ENCODE results near the gene CHST9. TPM values are rescaled to one million over a fixed set of nuclear protein-coding genes. Genes with fewer than 3 reads are reported as not detected.

The CHST9 gene
- total and polyA plus RNA-seq, 2 donors (not counting 3 experiments of a cell fraction or from before 2014, with no cell fraction given) = not detected

DNA sequence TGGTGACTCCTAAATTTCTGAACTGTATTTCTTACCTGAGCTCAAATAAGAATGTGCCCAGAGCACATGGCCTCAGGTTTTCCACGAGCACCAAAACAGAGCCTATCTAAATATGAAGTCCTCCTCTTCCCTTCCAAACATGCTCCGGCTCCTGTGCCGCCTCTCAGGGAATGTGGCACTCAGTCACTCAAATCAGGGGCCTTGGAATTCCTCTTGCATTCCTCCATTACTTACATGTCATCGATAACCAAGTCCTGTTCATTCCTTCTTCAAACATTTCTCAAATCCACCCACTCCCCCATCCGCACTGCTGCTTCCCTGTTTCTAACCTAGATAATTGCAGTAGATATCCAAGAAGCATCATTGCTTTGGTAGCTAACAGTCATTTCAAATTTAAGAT is 151.4 kb downstream of the CHST9 start:
- Histone ChIP-seq H3K9me1 (replicated peaks; ENCODE audit: control insufficient read depth, extremely low read depth, insufficient read depth, low read length) (no peaks in the 10 kb centered on the region), H3K9ac (replicated peaks; ENCODE audit: extremely low read depth, insufficient read depth, low read length) (no peak overlapping the region), H3K27me3 (ENCODE audit: control insufficient read depth in 2 of 2, insufficient read depth in 2 of 2, low read length in 2 of 2) (no peaks in the 10 kb centered on the region), H4K20me1 (replicated peaks; ENCODE audit: control insufficient read depth, extremely low read depth, insufficient read depth, low read length) (no peaks in the 10 kb centered on the region), H3K27ac (ENCODE audit: insufficient read depth, low read depth, low read length) (no peak overlapping the region), H3K4me3 (replicated peaks in 1 of 3; ENCODE audit: insufficient read depth in 1 of 3, low read depth in 1 of 3, low read length in 3 of 3) (no peak overlapping the region), H3K9me3 (replicated peaks; ENCODE audit: control insufficient read depth, insufficient read depth, low read length) (no peaks in the 10 kb centered on the region), H3K36me3 (ENCODE audit: control insufficient read depth in 2 of 2, extremely low read depth in 1 of 2, insufficient read depth in 2 of 2, low read length in 2 of 2) (no peaks in the 10 kb centered on the region), H3K79me2 (ENCODE audit: control insufficient read depth, insufficient read depth, low read length) (no peaks in the 10 kb centered on the region), H3K4me2 (ENCODE audit: insufficient read depth, low read length) (no peak overlapping the region), H2AFZ (ENCODE audit: low read depth, low read length) (no peak overlapping the region), H3K4me1 (ENCODE audit: control insufficient read depth, extremely low read depth, insufficient read depth, low read length) (no peaks in the 10 kb centered on the region)
- dilution Hi-C loops (cut with MboI; ENCODE audit: extremely low pct_ligation_motif_present, low sequenced_read_pairs) = no loop called here
- ChIA-PET POLR2A (no interaction called here), CTCF (no interaction called here)
- DNase-seq (ENCODE audit: low read depth, low spot score) = no peak
- FAIRE-seq = no peak
- TF ChIP-seq, protein P1, sequence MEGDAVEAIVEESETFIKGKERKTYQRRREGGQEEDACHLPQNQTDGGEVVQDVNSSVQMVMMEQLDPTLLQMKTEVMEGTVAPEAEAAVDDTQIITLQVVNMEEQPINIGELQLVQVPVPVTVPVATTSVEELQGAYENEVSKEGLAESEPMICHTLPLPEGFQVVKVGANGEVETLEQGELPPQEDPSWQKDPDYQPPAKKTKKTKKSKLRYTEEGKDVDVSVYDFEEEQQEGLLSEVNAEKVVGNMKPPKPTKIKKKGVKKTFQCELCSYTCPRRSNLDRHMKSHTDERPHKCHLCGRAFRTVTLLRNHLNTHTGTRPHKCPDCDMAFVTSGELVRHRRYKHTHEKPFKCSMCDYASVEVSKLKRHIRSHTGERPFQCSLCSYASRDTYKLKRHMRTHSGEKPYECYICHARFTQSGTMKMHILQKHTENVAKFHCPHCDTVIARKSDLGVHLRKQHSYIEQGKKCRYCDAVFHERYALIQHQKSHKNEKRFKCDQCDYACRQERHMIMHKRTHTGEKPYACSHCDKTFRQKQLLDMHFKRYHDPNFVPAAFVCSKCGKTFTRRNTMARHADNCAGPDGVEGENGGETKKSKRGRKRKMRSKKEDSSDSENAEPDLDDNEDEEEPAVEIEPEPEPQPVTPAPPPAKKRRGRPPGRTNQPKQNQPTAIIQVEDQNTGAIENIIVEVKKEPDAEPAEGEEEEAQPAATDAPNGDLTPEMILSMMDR (IDR thresholded peaks at IDR 0.05; ENCODE audit: extremely low read depth in 1 of 2, insufficient read depth in 1 of 2, low read depth in 1 of 2, low read length in 2 of 2) = no peak
- no peak for TF ChIP-seq MYC (IDR thresholded peaks at IDR 0.05; ENCODE audit: low read depth, low read length)
- no peak for TF ChIP-seq FOS (IDR thresholded peaks at IDR 0.05; ENCODE audit: borderline replicate concordance, insufficient read depth, low read length)
- TF ChIP-seq, protein P2, sequence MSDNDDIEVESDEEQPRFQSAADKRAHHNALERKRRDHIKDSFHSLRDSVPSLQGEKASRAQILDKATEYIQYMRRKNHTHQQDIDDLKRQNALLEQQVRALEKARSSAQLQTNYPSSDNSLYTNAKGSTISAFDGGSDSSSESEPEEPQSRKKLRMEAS (IDR thresholded peaks at IDR 0.05; ENCODE audit: insufficient read depth, insufficient read length) = no peak
- TF ChIP-seq POLR2AphosphoS5 (IDR thresholded peaks at IDR 0.05; ENCODE audit: insufficient read depth, low read depth, low read length) = no peak
- TF ChIP-seq EZH2 (IDR thresholded peaks at IDR 0.05; ENCODE audit: borderline replicate concordance, low read depth, low read length, severe bottlenecking) = no peak
- TF ChIP-seq JUN (IDR thresholded peaks at IDR 0.05; ENCODE audit: borderline replicate concordance, insufficient read depth, insufficient read length, low read depth) = no peak
- no peak for TF ChIP-seq POLR2A (IDR thresholded peaks at IDR 0.05; ENCODE audit: low read depth, low read length)
- no peak for TF ChIP-seq GATA2 (IDR thresholded peaks at IDR 0.05; ENCODE audit: insufficient read depth, insufficient read length, low read depth, low read length)
- intact Hi-C loops (cut with micrococcal nuclease) = no loop called here
- BruUV-seq (replicated peaks) = no TSS peak

Data from endothelial cell of umbilical vein (primary cell).